Embryonic facial prominence (tissue), 1 donor: Measurements from ENCODE around the gene SPATA32.

Experiments
- DNase-seq: peaks from one replicate; pipeline ENCODE4 v3.0.0-alpha.2; 2016; ENCODE audit errors: extremely low spot score

The SPATA32 gene

DNA sequence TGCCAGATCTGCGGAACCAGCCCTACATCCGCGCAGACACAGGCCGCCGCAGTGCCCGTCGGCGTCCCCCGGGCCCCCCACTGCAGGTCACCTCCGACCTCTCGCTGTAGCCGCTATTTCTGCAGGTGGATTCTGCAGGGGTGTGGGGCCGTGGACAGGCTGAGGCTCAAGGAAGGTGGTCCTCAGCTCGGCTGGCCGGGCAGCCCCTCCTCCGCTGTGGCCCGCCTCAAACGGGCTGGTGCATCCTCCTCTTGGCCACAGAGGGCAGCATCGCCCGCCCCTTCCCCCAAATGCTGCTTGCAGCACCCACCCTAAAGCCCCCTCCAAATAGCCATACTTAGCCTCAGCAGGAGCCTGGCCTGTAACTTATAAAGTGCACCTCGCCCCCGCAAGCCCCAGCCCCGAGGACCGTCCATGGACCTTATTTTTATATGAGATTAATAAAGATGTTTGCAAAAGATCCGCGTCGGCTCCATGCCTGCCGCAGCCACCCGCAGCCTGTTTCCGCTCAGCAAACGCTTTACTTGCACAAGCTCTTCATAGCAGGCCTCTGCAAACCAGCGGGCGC lies 14.9 kb downstream of the SPATA32 start:
- no peak for DNase-seq

- DNase-seq = no peak
Observed at GRCh38 chr17:45246338-45246737, 15.6 kb downstream of the SPATA32 start.

DNA sequence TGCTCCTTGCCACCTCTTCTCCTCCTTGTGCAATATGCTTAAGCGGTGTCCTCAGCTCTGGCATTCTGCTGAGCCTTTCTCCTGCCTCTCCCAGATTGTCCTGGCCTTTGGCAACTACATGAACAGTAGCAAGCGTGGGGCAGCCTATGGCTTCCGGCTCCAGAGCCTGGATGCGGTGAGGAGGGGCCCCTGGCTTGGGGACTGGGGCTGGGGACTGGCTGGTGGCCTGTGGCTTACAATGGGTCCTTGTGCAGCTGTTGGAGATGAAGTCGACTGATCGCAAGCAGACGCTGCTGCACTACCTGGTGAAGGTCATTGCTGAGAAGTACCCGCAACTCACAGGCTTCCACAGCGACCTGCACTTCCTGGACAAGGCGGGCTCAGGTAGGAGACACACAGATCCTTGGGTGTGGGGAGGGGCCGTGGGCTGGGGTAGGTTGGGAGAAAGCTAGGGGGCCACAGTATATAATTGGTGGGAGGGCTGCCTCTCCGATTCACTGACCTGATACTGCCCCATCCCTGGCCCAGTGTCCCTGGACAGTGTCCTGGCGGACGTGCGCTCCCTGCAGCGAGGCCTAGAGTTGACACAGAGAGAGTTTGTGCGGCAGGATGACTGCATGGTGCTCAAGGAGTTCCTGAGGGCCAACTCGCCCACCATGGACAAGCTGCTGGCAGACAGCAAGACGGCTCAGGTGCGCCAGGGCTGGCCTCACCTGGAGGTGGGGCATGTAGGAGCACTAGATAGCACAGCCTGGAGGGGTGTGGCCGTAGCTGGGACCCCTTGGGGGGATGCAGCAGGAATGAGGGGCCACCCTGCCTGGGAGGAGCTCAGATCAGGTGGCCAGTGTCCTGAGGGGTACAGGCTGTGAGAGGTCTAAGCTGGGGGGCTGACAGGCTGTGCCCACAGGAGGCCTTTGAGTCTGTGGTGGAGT lies 16.9 kb downstream of the SPATA32 start:
- DNase-seq = no peak

DNA sequence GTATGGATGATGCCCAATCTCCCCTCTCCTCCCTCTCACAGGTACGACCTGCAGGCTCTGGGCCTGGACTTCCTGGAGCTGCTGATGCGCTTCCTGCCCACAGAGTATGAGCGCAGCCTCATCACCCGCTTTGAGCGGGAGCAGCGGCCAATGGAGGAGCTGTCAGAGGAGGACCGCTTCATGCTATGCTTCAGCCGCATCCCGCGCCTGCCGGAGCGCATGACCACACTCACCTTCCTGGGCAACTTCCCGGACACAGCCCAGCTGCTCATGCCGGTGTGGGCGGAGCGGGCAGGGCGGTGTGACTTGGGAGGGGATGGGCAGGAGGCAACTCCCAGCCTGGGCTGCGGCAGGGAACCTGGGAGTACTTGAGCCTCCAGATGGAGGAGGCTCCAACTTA lies 18.1 kb downstream of the SPATA32 start:
- no peak for DNase-seq

DNA sequence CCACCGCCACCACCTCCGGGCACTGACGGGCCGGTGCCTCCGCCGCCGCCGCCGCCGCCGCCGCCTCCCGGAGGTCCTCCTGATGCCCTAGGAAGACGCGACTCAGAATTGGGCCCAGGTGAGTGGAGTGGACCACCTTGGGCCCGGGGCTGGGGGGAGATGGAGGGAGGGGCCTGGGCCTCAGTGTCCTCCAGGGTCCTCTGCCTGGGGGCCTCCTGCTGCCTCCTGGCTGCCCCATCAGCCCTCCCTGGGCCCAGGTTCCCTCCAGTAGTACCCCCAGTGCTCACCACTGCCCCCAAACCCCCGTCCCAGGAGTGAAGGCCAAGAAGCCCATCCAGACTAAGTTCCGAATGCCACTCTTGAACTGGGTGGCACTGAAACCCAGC lies 19.9 kb downstream of the SPATA32 start:
- DNase-seq = no peak

DNA sequence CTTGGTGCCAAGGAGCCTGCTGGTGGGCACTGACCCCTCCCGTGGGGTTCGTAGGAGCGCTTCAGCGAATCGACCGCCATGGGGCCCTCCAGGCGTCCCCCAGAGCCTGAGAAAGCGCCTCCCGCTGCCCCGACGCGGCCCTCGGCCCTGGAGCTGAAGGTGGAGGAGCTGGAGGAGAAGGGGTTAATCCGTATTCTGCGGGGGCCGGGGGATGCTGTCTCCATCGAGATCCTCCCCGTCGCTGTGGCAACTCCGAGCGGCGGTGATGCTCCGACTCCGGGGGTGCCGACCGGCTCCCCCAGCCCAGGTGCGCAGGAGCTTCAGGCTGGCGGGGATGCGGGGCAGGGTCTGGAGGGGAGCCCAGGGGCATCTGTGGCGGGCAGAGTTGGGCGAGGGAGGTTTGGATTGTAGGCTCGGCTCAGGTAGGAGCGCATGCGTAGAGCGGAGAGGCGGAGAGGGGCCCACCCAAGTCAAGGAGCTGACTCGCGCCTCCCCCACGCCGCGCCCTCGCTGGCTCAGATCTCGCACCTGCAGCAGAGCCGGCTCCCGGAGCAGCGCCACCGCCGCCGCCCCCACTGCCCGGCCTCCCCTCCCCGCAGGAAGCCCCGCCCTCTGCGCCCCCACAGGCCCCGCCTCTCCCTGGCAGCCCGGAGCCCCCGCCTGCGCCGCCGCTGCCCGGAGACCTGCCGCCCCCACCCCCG lies 20.4 kb downstream of the SPATA32 start:
- peak; percentile 27 for DNase-seq

DNA sequence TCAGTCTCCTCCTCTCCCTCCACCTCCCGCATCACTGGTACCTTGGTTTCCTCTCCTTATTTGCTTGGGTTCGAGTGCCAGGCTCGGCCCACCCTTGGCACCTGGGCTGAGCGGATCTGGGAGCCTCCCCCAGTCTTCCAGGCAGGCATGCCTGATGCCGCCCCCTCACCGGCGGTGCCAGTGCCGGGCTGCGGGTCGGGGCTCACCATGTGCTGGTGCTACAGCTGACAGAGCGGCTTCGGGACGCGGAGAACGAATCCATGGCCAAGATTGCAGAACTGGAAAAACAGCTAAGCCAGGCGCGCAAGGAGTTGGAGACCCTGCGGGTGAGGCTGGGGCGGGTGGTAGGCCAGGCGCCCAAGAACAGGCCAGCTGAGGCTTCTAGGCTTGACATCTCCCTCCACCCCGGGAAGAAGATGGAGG lies 21.0 kb downstream of the SPATA32 start:
- no peak for DNase-seq

DNA sequence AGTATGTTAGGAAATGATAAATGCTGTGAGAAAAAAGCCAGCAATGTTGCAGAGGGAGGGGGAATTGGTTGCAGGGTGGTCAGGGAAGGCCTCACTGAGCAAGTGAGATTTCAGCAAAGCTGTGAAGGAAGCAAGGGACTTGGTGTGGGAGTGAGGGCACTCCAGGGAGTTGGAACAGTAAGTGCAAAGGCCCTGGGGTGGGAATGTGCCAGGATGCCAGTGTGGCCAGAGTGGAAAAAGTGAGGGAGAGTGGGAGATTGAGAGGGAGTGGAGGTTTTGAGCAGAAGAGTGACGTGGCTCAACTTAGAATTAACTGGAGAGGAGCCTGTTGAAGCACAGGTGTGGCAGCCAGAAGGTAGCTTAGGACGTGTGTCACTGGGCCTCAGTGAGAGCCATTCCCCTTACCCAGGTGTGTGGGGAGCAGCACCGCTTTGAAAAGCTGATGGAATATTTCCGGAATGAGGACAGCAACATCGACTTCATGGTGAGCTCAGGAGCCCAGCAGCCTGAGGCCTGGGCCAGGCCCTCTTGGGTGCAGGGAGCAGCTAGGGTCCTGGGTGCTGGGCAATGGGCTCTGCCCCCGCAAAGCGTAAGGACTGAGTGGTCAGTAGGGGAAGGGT lies 23.6 kb downstream of the SPATA32 start:
- DNase-seq = no peak

GRCh38 chr17:45237686-45238085 lies 24.2 kb downstream of the SPATA32 start:
- no peak for DNase-seq

- no peak for DNase-seq
Observed at GRCh38 chr17:45236282-45236606, 25.6 kb downstream of the SPATA32 start.

- DNase-seq = no peak
Observed at GRCh38 chr17:45235416-45236281, 26.2 kb downstream of the SPATA32 start.

GRCh38 chr17:45234641-45235415 lies 27.1 kb downstream of the SPATA32 start:
- no peak for DNase-seq

DNA sequence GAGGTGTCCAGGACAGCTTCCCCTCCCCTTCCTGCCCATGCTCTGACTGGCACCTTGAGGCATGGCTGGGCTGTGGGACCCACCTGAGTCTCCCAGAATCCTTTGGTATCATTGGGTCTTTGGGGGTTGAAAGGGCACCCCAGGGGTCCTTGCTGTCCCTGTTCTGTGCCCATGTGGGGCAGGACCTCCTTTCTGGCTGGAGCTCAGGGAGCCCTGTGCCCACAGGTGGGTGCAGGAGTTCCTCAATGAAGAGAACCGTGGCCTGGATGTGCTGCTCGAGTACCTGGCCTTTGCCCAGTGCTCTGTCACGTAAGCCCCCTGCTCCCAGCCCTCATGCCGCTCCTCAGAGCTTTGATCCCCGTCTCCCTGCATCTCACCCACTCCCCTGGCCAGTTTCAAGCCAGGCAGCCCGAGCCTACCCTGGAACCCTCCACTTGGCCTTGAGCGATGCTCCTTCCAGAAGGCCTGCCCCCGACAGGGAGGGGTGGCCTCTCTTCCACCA lies 28.4 kb downstream of the SPATA32 start:
- DNase-seq = no peak

- DNase-seq = no peak
Observed at GRCh38 chr17:45232514-45233422, 29.1 kb downstream of the SPATA32 start.

DNA sequence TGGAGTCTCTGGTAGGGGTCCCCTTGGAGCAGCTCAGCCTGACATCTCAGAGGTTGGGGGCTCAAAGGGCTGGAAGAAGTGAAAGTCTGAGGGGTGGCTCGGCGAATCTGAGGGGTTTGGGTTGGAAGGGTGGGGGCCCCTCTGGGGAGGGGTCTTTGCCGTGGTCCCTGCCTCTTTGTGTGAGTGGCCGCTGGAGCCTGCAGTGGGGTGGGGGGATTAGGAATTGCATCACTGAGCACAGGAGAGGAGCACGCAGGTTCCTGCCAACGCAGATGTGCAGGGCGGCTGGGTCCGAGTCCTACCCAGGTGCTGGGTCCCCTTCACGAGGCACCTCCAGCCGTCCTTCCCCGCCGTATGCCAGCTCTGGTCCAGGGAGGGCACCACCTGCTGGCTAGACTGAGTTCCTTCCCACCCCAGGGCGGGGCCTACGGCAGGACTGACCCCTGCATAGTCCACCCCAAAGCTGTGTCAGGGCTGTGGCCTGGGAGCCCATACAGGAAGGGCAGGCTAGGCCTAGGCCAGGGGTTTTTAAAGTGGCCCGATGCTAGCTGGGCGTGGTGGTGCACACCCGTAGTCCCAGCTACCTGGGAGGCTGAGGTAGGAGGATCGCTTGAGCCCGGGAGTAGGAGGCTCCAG lies 30.3 kb downstream of the SPATA32 start:
- no peak for DNase-seq

- no peak for DNase-seq
Observed at GRCh38 chr17:45230787-45231480, 31.0 kb downstream of the SPATA32 start.

GRCh38 chr17:45230410-45230786 lies 31.5 kb downstream of the SPATA32 start:
- DNase-seq = no peak

GRCh38 chr17:45229681-45230409 lies 32.0 kb downstream of the SPATA32 start:
- DNase-seq = no peak
